NCI-H1436 treated with DMSO at 0.1 percent for 48 hours (cell line): ENCODE results near the gene PARL.

ENCODE experiments used
- DNase-seq: peaks from one replicate; lab custom pipeline; 2025; lab: John Stamatoyannopoulos, UW

Gene PARL

DNA sequence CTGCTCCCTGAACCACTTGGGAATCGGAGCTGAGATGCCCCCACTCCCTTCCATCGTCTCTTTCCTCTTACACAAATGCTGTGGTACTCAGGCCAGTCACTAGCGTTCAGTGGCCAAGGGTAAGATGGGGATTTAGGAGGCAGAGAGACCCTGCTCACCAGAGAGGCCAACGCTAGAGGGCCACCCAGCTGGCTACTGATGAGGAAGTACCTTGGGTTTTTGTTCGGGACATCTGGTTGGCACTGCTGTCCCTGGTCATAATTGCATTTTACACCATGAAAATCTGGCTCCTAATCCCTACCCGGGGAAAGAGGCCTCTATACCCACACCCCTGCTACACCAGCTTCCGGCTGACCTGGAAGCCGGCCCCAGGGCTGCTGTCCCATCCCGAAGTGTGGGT is 67.0 kb downstream of the PARL start:
- no peak for DNase-seq

- no peak for DNase-seq
Measured at GRCh38 chr3:183816681-183817510, 67.8 kb downstream of the PARL start.

DNA sequence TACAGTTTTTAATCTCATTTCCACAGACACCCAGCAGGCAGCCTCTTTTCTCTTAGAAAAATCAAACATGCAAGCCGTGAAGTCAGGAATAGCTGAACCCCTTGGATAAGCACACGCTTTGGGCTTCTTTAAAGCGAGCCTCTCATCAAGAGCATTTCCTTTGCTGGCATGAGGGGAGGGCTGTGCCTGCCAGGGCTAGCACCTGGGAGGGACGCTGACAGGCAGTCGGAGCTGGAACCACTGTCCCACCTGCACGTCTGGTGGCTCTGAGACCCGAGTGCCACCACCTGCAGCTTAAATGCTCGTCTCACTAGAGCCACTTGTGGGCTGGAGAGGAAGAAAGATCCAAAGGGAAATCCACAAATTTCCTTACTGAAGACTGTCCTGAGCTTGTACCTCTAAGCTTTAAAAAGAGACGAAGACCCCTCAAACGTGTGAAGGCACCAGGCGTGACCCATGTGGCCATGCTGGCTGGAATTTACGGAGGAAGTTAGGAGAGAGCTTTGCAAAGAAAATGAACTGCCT is 68.7 kb downstream of the PARL start:
- DNase-seq: no peak

GRCh38 chr3:183815563-183815940 is 69.1 kb downstream of the PARL start:
- DNase-seq: no peak

DNA sequence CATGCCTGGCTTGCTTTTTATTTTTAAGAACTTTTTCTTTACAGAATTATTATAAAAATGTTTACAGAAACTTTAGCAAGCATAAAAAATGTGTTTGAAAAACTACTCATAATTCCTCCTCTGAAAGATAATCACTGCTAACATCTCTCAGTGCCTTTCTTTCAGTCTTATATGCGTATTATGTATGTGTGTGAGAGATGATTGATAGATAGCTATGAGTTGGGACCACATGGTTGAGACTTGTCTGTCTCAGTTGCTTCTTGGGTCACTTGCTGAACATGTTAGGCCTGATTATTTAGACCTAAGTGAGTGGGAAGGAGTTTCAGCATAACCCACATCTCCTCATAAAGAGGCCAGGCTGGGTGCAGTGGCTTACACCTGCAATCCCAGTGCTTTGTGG is 70.4 kb downstream of the PARL start:
- no peak for DNase-seq

DNA sequence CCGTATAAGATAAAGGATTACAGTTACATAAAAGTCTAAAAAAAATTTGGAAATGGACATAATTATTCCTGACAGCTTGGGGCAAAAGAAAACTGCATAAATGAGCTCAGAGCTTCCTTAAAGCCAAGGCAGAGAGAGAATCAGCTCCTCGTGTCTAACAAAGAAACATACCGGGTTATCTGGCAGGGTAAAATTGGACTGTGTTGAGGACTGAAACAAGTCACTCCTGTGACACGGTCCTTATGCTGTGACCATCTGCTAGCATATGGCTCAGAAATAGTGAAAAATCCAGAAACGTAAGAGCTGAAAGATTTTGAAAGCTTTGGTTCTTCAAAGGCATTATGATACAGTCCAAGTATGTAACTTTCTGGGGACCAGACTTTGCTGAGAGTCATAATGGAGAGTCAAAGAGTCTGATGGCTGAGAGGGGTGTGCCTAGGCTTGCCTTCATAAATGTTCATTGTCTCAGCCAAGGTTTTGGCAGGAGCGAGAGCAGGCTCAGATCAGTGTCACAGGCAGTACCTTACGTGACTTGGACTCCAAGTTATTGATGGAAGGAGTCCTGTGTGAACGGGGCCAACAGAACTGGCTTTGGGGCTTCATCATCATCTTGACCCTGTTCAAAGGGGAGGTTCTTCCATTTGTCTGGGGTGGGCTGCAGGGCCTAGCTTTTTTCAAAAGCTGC is 71.8 kb downstream of the PARL start:
- no peak for DNase-seq

- no peak for DNase-seq
Measured at GRCh38 chr3:183811638-183812037, 73.0 kb downstream of the PARL start.

- DNase-seq: no peak
Measured at GRCh38 chr3:183810643-183811594, 73.8 kb downstream of the PARL start.

DNA sequence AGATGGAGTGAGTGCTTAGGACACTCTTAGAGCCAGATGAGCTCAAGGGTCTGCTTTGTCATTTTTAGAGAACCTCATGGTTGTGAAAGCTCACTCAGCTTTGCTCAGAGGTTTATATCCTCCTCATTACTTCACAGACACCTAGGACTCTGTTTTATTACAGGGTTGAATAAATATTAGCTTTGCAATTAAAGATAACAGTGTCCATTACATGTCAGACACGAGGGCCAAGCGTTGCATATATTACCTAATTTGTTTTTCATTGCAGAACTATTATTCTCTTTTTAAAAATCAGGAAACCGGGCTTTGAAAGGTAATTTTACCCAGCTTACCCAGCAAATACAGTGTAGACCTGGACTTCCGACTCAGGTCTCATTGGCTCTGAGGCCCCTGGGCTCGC is 75.4 kb downstream of the PARL start:
- DNase-seq: no peak

DNA sequence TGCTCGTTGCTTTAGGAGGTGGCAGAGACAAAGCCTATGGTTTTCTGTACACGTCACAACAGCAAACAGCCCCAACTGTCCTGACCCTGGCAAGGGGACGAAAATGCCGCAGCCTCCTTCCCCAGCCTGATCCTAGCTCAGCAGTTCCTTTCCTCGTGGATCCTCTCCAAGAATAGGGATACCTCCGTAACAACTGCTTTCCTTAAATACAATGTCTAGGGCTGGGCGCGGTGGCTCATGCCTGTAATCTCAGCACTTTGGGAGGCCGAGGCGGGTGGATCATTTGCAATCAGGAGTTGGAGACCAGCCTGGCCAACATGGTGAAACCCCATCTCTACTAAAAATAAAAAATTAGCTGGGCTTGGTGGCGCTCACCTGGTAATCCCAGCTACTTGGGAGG is 76.3 kb downstream of the PARL start:
- DNase-seq: no peak

- DNase-seq: no peak
Measured at GRCh38 chr3:183807881-183808280, 76.8 kb downstream of the PARL start.

DNA sequence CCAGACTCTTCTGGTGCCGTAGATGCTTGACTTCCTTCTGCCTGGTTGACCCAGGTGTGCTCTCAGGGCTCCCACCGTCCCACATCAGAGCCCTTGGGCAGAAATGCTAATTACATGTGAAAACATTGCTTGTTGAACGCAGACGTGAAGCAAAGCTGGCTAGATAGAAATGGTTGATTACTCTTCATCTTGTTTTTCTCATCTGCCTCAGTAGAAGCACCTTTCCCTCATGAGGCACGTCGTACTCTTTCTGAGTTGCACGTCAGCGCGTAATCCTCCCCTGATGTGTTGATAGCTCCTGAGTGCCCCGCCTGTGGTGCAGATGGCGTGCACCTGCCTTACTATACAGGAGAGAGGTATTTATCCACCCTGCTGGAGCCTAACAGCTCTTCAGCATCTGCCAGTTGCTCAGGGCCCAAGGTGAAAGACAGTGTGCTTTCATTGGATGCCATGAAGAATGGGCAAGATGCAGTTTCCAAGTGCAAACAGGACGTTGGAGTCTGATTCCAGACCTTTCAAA is 77.4 kb downstream of the PARL start:
- DNase-seq: no peak

- DNase-seq: no peak
Measured at GRCh38 chr3:183802989-183803388, 81.7 kb downstream of the PARL start.

- DNase-seq: no peak
Measured at GRCh38 chr3:183801601-183802000, 83.1 kb downstream of the PARL start.

GRCh38 chr3:183800243-183800863 is 84.3 kb downstream of the PARL start:
- DNase-seq: no peak

DNA sequence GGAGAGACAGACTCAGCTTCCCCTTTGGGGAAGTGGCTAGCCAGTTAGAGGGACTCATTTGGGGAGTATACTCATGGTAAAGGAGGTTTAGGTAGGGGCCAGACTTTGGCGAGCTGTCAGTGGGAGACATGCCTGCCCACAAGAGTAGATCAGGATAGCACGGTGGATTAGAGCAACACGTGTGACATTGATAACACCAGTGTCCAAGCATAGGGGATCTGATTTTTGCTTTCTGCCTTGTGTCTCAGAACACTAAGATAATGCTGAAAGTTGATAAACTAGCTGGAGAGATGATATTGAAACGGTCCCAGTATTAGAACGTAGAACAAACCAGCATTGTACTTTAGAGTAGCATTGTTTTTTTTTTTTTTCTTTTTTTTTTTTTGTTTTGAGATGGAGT is 85.2 kb downstream of the PARL start:
- no peak for DNase-seq

GRCh38 chr3:183797996-183798395 is 86.7 kb downstream of the PARL start:
- no peak for DNase-seq

- no peak for DNase-seq
Measured at GRCh38 chr3:183796372-183796771, 88.3 kb downstream of the PARL start.

DNA sequence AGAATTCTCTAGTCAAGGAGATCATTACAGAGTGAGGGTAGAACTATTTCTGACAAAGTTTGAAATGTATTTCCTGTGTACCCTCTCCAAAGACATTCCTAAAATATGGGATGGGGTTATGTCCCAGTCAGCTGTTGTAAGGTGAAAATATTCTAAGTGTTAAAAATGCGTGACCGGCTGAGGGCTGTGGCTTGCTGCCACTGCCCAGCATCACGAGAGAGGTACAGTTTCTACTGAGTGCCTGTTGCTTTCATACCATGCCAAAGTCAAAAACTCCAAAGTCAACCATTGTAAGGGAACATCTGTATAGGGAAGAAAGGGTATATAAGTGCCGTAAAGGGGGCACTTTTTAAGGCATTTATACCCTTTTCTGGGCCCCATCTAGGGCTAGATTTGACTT is 90.2 kb downstream of the PARL start:
- no peak for DNase-seq

- no peak for DNase-seq
Measured at GRCh38 chr3:183792976-183793375, 91.7 kb downstream of the PARL start.

GRCh38 chr3:183790700-183791099 is 94.0 kb downstream of the PARL start:
- no peak for DNase-seq

DNA sequence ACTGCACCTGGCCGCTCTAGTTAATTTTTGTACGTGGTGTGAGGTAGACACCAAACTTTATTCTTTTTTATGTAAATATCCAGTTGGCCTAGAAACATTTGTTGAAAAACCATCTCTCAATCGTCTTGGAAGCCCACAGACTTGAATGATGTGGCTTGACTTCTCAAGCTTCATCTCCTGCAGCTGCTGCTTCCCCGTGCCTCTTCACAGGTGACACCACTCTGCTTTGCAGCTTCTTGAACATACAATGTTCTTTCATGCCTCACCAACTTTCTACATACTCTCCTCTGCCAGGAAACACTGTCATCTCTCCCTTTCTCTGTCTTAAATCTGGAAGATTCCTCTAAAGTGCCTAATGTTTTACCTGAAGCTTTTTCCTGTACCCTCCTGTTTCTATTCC is 94.9 kb downstream of the PARL start:
- DNase-seq: no peak
